Neural cell (in vitro differentiated cells): ENCODE measurements around the gene PITPNB. TPM values are rescaled to one million over a fixed set of nuclear protein-coding genes. Genes with fewer than 3 reads are reported as not detected.

Experiments
- H2AFZ ChIP-seq: fragments of 200-600, 300-800 bp; sonication (generic), shearing (Covaris generic); 2 replicates; pipeline ENCODE4 v1.6.0; 2014; ENCODE audit warnings: low read depth, mild to moderate bottlenecking, antibody characterized with exemption, low read length, moderate library complexity
- H3F3A ChIP-seq: fragments of 200-600 bp; shearing (Covaris generic); 2 replicates; pipeline ENCODE4 v1.6.1; 2016; ENCODE audit warnings: mild to moderate bottlenecking, moderate library complexity, mixed read lengths, antibody characterized with exemption, low read length; ENCODE audit not compliant: insufficient read depth, poor library complexity, severe bottlenecking
- H3K27ac ChIP-seq: fragments of 200-600, 300-800 bp; sonication (generic), shearing (Covaris generic); 2 replicates; pipeline ENCODE4 v1.5.1; 2014; ENCODE audit warnings: mild to moderate bottlenecking, low read length, moderate library complexity
- H3K27me3 ChIP-seq: fragments of 300-800, 200-600 bp; sonication (generic), shearing (Covaris generic); 2 replicates; pipeline ENCODE4 v1.6.0; 2014; ENCODE audit warnings: mild to moderate bottlenecking, low read depth, low read length, moderate library complexity; ENCODE audit not compliant: insufficient read depth
- H3K36me3 ChIP-seq: fragments of 300-800, 200-600 bp; sonication (generic), shearing (Covaris generic); 2 replicates; pipeline ENCODE4 v1.5.1; 2014; ENCODE audit warnings: mild to moderate bottlenecking, antibody characterized with exemption, low read length, moderate library complexity; ENCODE audit not compliant: insufficient read depth
- H3K4me2 ChIP-seq: fragments of 300-800, 200-600 bp; sonication (generic), shearing (Covaris generic); 2 replicates; pipeline ENCODE4 v1.6.0; 2014; ENCODE audit warnings: mild to moderate bottlenecking, low read length
- H3K4me3 ChIP-seq: fragments of 300-800, 200-600 bp; sonication (generic), shearing (Covaris generic); 2 replicates; pipeline ENCODE4 v1.5.1; 2014; ENCODE audit warnings: mild to moderate bottlenecking, low read length, moderate library complexity
- H3K79me2 ChIP-seq: fragments of 200-600 bp; shearing (Covaris generic); replicated peaks from 2 replicates; pipeline ENCODE4 v1.6.0; 2014; ENCODE audit warnings: mild to moderate bottlenecking, low read length, moderate library complexity; ENCODE audit not compliant: insufficient read depth
- H3K9ac ChIP-seq: fragments of 300-800, 200-600 bp; sonication (generic), shearing (Covaris generic); 2 replicates; pipeline ENCODE4 v1.6.1; 2016; ENCODE audit warnings: mild to moderate bottlenecking, low read length, mixed read lengths
- H3K9me2 ChIP-seq: fragments of 200-600 bp; shearing (Covaris generic); 2 replicates; pipeline ENCODE4 v1.6.1; 2016; ENCODE audit warnings: mild to moderate bottlenecking, low read length, mixed read lengths; ENCODE audit not compliant: insufficient read depth
- H3K9me3 ChIP-seq: fragments of 200-600, 300-800 bp; sonication (generic), shearing (Covaris generic); 2 replicates; pipeline ENCODE4 v1.6.1; 2016; ENCODE audit warnings: mild to moderate bottlenecking, mixed run types, low read length, moderate library complexity, mixed read lengths
- H4K20me1 ChIP-seq: fragments of 200-600 bp; shearing (Covaris generic); 2 replicates; pipeline ENCODE4 v1.6.1; 2016; ENCODE audit warnings: mild to moderate bottlenecking, mixed run types; ENCODE audit not compliant: insufficient read depth
- EP300 ChIP-seq: fragments of 450-650 bp; conservative IDR thresholded peaks from 2 replicates; pipeline ENCODE4 v1.6.1; 2014; ENCODE audit warnings: antibody characterized with exemption, mild to moderate bottlenecking, moderate library complexity; ENCODE audit not compliant: poor library complexity, severe bottlenecking
- EZH2 ChIP-seq: fragments of 200-600, 300-800 bp; shearing (Covaris generic), sonication (generic); IDR thresholded peaks from 2 replicates; pipeline ENCODE4 v1.6.1; 2014; ENCODE audit warnings: antibody characterized with exemption, low read length, borderline replicate concordance, mild to moderate bottlenecking; ENCODE audit not compliant: insufficient read depth, poor library complexity, severe bottlenecking
- MXI1 ChIP-seq: fragments of 450-650 bp; conservative IDR thresholded peaks from 2 replicates; pipeline ENCODE4 v1.6.1; 2014; ENCODE audit warnings: antibody characterized with exemption, mild to moderate bottlenecking; ENCODE audit not compliant: poor library complexity, severe bottlenecking
- POLR2AphosphoS5 ChIP-seq: IDR thresholded peaks from 2 replicates; pipeline ENCODE4 v1.6.1; 2012
- RAD21 ChIP-seq: fragments of 450-650 bp; conservative IDR thresholded peaks from 2 replicates; pipeline ENCODE4 v1.6.1; 2014; ENCODE audit warnings: antibody characterized with exemption, mild to moderate bottlenecking, moderate library complexity
- SMC3 ChIP-seq: fragments of 450-650 bp; conservative IDR thresholded peaks from 2 replicates; pipeline ENCODE4 v1.6.1; 2014; ENCODE audit warnings: antibody characterized with exemption, mild to moderate bottlenecking, moderate library complexity; ENCODE audit not compliant: poor library complexity
- TAF1 ChIP-seq: IDR thresholded peaks from 2 replicates; pipeline ENCODE4 v1.6.1; 2012; ENCODE audit warnings: low read depth
- polyA plus RNA-seq: library from polyadenylated mRNA; depleted of rRNA; stranded (reverse); fragments of >200 nt; gene quantifications from 2 replicates; pipeline ENCODE4 v1.2.3, GENCODE V29; 2014
- TF ChIP-seq, protein P1 (sequence below): fragments of 450-650 bp; IDR thresholded peaks from 2 replicates; pipeline ENCODE4 v1.5.1; 2014; ENCODE audit warnings: antibody characterized with exemption, mild to moderate bottlenecking, moderate library complexity; ENCODE audit not compliant: poor library complexity, severe bottlenecking
- TF ChIP-seq, protein P2 (sequence below): IDR thresholded peaks from 2 replicates; pipeline ENCODE4 v1.6.1; 2012; ENCODE audit warnings: borderline replicate concordance

Gene PITPNB
- polyA plus RNA-seq, 1 donor from 2014 or later, result 44.8 TPM

- no peaks in the 10 kb centered on the region for H3K79me2 ChIP-seq
- H3K27me3 ChIP-seq, result no peaks in the 10 kb centered on the region
- no peaks in the 10 kb centered on the region for H3K9me2 ChIP-seq
- no peaks in the 10 kb centered on the region for H4K20me1 ChIP-seq
- H3K27ac ChIP-seq, result no peak overlapping the region
- TF ChIP-seq, protein P1, sequence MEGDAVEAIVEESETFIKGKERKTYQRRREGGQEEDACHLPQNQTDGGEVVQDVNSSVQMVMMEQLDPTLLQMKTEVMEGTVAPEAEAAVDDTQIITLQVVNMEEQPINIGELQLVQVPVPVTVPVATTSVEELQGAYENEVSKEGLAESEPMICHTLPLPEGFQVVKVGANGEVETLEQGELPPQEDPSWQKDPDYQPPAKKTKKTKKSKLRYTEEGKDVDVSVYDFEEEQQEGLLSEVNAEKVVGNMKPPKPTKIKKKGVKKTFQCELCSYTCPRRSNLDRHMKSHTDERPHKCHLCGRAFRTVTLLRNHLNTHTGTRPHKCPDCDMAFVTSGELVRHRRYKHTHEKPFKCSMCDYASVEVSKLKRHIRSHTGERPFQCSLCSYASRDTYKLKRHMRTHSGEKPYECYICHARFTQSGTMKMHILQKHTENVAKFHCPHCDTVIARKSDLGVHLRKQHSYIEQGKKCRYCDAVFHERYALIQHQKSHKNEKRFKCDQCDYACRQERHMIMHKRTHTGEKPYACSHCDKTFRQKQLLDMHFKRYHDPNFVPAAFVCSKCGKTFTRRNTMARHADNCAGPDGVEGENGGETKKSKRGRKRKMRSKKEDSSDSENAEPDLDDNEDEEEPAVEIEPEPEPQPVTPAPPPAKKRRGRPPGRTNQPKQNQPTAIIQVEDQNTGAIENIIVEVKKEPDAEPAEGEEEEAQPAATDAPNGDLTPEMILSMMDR, result no peak
- TF ChIP-seq SMC3, result no peak
- TF ChIP-seq EZH2, result no peak
- no peak for TF ChIP-seq TAF1
- no peak for TF ChIP-seq POLR2AphosphoS5
- TF ChIP-seq, protein P2, sequence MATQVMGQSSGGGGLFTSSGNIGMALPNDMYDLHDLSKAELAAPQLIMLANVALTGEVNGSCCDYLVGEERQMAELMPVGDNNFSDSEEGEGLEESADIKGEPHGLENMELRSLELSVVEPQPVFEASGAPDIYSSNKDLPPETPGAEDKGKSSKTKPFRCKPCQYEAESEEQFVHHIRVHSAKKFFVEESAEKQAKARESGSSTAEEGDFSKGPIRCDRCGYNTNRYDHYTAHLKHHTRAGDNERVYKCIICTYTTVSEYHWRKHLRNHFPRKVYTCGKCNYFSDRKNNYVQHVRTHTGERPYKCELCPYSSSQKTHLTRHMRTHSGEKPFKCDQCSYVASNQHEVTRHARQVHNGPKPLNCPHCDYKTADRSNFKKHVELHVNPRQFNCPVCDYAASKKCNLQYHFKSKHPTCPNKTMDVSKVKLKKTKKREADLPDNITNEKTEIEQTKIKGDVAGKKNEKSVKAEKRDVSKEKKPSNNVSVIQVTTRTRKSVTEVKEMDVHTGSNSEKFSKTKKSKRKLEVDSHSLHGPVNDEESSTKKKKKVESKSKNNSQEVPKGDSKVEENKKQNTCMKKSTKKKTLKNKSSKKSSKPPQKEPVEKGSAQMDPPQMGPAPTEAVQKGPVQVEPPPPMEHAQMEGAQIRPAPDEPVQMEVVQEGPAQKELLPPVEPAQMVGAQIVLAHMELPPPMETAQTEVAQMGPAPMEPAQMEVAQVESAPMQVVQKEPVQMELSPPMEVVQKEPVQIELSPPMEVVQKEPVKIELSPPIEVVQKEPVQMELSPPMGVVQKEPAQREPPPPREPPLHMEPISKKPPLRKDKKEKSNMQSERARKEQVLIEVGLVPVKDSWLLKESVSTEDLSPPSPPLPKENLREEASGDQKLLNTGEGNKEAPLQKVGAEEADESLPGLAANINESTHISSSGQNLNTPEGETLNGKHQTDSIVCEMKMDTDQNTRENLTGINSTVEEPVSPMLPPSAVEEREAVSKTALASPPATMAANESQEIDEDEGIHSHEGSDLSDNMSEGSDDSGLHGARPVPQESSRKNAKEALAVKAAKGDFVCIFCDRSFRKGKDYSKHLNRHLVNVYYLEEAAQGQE, result no peak
- no peak for TF ChIP-seq EP300
- no peak for TF ChIP-seq MXI1
- no peak for TF ChIP-seq RAD21
- no peaks in the 10 kb centered on the region for H3K36me3 ChIP-seq
- H2AFZ ChIP-seq, result no peak overlapping the region
- H3K9ac ChIP-seq, result no peak overlapping the region
- H3F3A ChIP-seq, result no peaks in the 10 kb centered on the region
- no peak overlapping the region for H3K4me3 ChIP-seq
- H3K4me2 ChIP-seq, result no peak overlapping the region
- peaks cover 6% of the 10 kb centered on the region for H3K9me3 ChIP-seq
Observed at GRCh38 chr22:27961182-27961581, 42.1 kb upstream of the PITPNB start.

- no peak overlapping the region for H2AFZ ChIP-seq
- H3K9me2 ChIP-seq, result no peaks in the 10 kb centered on the region
- H3K79me2 ChIP-seq, result no peaks in the 10 kb centered on the region
- no peaks in the 10 kb centered on the region for H3K36me3 ChIP-seq
- H3K4me2 ChIP-seq, result no peak overlapping the region
- H4K20me1 ChIP-seq, result no peaks in the 10 kb centered on the region
- H3K9ac ChIP-seq, result no peak overlapping the region
- peaks cover 6% of the 10 kb centered on the region for H3K9me3 ChIP-seq
- no peaks in the 10 kb centered on the region for H3K27me3 ChIP-seq
- no peak overlapping the region for H3K27ac ChIP-seq
- no peak overlapping the region for H3K4me3 ChIP-seq
- H3F3A ChIP-seq, result no peaks in the 10 kb centered on the region
- TF ChIP-seq POLR2AphosphoS5, result no peak
- TF ChIP-seq EP300, result no peak
- TF ChIP-seq SMC3, result no peak
- TF ChIP-seq, protein P1, result no peak
- TF ChIP-seq RAD21, result no peak
Observed at GRCh38 chr22:27959335-27960090, 40.5 kb upstream of the PITPNB start.
